T-helper 1 cell treated with Interleukin-12 subunit alpha and Interleukin-12 subunit beta and Interleukin-4 antibody, amounts not matched to agents 30 μg/mL and 1 μg/mL, for 36 hours (primary cell): ENCODE measurements around the gene PPIP5K1.
"Not testable (repeated sequence)": the region's sequence is repeated elsewhere in the genome, so short reads cannot be mapped to it uniquely, and the experiment has no call there.

Experiments used
- H3K27ac Mint-ChIP-seq: one replicate; pipeline ENCODE4 v1.8.0; 2021; ENCODE audit warnings: mild to moderate bottlenecking, mixed read lengths
- H3K27me3 Mint-ChIP-seq: one replicate; pipeline ENCODE4 v1.8.0; 2021; ENCODE audit warnings: low read depth, mixed read lengths
- H3K36me3 Mint-ChIP-seq: one replicate; pipeline ENCODE4 v1.8.0; 2021; ENCODE audit warnings: low read depth, mixed read lengths
- H3K4me1 Mint-ChIP-seq: one replicate; pipeline ENCODE4 v1.8.0; 2021; ENCODE audit warnings: low read depth, mixed read lengths
- H3K4me3 Mint-ChIP-seq: one replicate; pipeline ENCODE4 v1.8.0; 2021; ENCODE audit warnings: mild to moderate bottlenecking, moderate library complexity, mixed read lengths
- H3K9me3 Mint-ChIP-seq: one replicate; pipeline ENCODE4 v1.8.0; 2021; ENCODE audit warnings: mixed read lengths

The PPIP5K1 gene

GRCh38 chr15:43563793-43564192, 26.2 kb downstream of the PPIP5K1 start:
- not testable (repeated sequence) for H3K9me3 Mint-ChIP-seq, H3K4me1 Mint-ChIP-seq, H3K27me3 Mint-ChIP-seq, H3K4me3 Mint-ChIP-seq, H3K36me3 Mint-ChIP-seq, H3K27ac Mint-ChIP-seq

GRCh38 chr15:43562753-43563152, 27.3 kb downstream of the PPIP5K1 start:
- not testable (repeated sequence) for H3K27me3 Mint-ChIP-seq, H3K36me3 Mint-ChIP-seq, H3K9me3 Mint-ChIP-seq, H3K27ac Mint-ChIP-seq, H3K4me3 Mint-ChIP-seq, H3K4me1 Mint-ChIP-seq

GRCh38 chr15:43552986-43553385, 37.0 kb downstream of the PPIP5K1 start:
- Mint-ChIP-seq H3K27ac (no peak overlapping the region), H3K9me3 (no peaks in the 10 kb centered on the region), H3K27me3 (no peaks in the 10 kb centered on the region), H3K36me3 (peaks cover 7% of the 10 kb centered on the region), H3K4me3 (no peak overlapping the region), H3K4me1 (no peaks in the 10 kb centered on the region)

- H3K4me3 Mint-ChIP-seq = no peak overlapping the region
- no peak overlapping the region for H3K27ac Mint-ChIP-seq
- no peaks in the 10 kb centered on the region for H3K4me1 Mint-ChIP-seq
- no peaks in the 10 kb centered on the region for H3K9me3 Mint-ChIP-seq
- H3K27me3 Mint-ChIP-seq = no peaks in the 10 kb centered on the region
- H3K36me3 Mint-ChIP-seq = peaks cover 3% of the 10 kb centered on the region
These were observed 37.8 kb downstream of the PPIP5K1 start for GRCh38 chr15:43552256-43552655.

- Mint-ChIP-seq H3K9me3 (no peaks in the 10 kb centered on the region), H3K27ac (no peak overlapping the region), H3K27me3 (no peaks in the 10 kb centered on the region), H3K36me3 (peaks cover 3% of the 10 kb centered on the region), H3K4me1 (no peaks in the 10 kb centered on the region), H3K4me3 (no peak overlapping the region)
These were observed 39.3 kb downstream of the PPIP5K1 start for GRCh38 chr15:43550527-43551363.

- H3K4me1 Mint-ChIP-seq = no peaks in the 10 kb centered on the region
- no peaks in the 10 kb centered on the region for H3K9me3 Mint-ChIP-seq
- H3K4me3 Mint-ChIP-seq = no peak overlapping the region
- H3K27ac Mint-ChIP-seq = no peak overlapping the region
- no peaks in the 10 kb centered on the region for H3K27me3 Mint-ChIP-seq
- peaks cover 3% of the 10 kb centered on the region for H3K36me3 Mint-ChIP-seq
These were observed 42.5 kb downstream of the PPIP5K1 start for GRCh38 chr15:43547539-43547938.

- Mint-ChIP-seq H3K4me3 (no peak overlapping the region), H3K4me1 (peaks cover 5% of the 10 kb centered on the region), H3K9me3 (no peaks in the 10 kb centered on the region), H3K36me3 (peaks cover under 1% of the 10 kb centered on the region), H3K27me3 (no peaks in the 10 kb centered on the region), H3K27ac (no peak overlapping the region)
These were observed 44.6 kb downstream of the PPIP5K1 start for GRCh38 chr15:43545426-43545825.

GRCh38 chr15:43544266-43544665, 45.7 kb downstream of the PPIP5K1 start:
- Mint-ChIP-seq H3K9me3 (no peaks in the 10 kb centered on the region), H3K4me3 (no peak overlapping the region), H3K4me1 (peaks cover 5% of the 10 kb centered on the region), H3K36me3 (no peaks in the 10 kb centered on the region), H3K27ac (no peak overlapping the region), H3K27me3 (no peaks in the 10 kb centered on the region)

GRCh38 chr15:43541785-43542184, 48.2 kb downstream of the PPIP5K1 start:
- Mint-ChIP-seq H3K36me3 (no peaks in the 10 kb centered on the region), H3K27ac (no peak overlapping the region)

GRCh38 chr15:43538091-43538490, 51.9 kb downstream of the PPIP5K1 start:
- no peaks in the 10 kb centered on the region for H3K36me3 Mint-ChIP-seq
- no peak overlapping the region for H3K27ac Mint-ChIP-seq
- H3K9me3 Mint-ChIP-seq = no peaks in the 10 kb centered on the region

More at GRCh38 chr15:43541785-43542184, 48.2 kb downstream of the PPIP5K1 start:
- Mint-ChIP-seq H3K4me3 (no peak overlapping the region), H3K27me3 (no peaks in the 10 kb centered on the region), H3K9me3 (no peaks in the 10 kb centered on the region), H3K4me1 (peaks cover 5% of the 10 kb centered on the region)

GRCh38 chr15:43534897-43535296, 55.1 kb downstream of the PPIP5K1 start:
- Mint-ChIP-seq H3K36me3 (peaks cover 5% of the 10 kb centered on the region), H3K4me1 (no peaks in the 10 kb centered on the region), H3K27me3 (no peaks in the 10 kb centered on the region), H3K4me3 (no peak overlapping the region), H3K27ac (no peak overlapping the region), H3K9me3 (no peaks in the 10 kb centered on the region)

More at GRCh38 chr15:43538091-43538490, 51.9 kb downstream of the PPIP5K1 start:
- H3K4me3 Mint-ChIP-seq = no peak overlapping the region
- H3K27me3 Mint-ChIP-seq = no peaks in the 10 kb centered on the region
- H3K4me1 Mint-ChIP-seq = peaks cover 5% of the 10 kb centered on the region

GRCh38 chr15:43532826-43533225, 57.2 kb downstream of the PPIP5K1 start:
- H3K4me3 Mint-ChIP-seq, H3K27ac Mint-ChIP-seq, H3K36me3 Mint-ChIP-seq, H3K4me1 Mint-ChIP-seq, H3K9me3 Mint-ChIP-seq, H3K27me3 Mint-ChIP-seq: not testable (repeated sequence)

- Mint-ChIP-seq H3K27ac (no peak overlapping the region), H3K36me3 (peaks cover 5% of the 10 kb centered on the region), H3K4me3 (no peak overlapping the region), H3K27me3 (no peaks in the 10 kb centered on the region), H3K4me1 (peaks cover 3% of the 10 kb centered on the region), H3K9me3 (no peaks in the 10 kb centered on the region)
These were observed 58.9 kb downstream of the PPIP5K1 start for GRCh38 chr15:43531018-43531670.

- H3K9me3 Mint-ChIP-seq = no peaks in the 10 kb centered on the region
- no peak overlapping the region for H3K4me3 Mint-ChIP-seq
- H3K4me1 Mint-ChIP-seq = peaks cover 15% of the 10 kb centered on the region
- no peak overlapping the region for H3K27ac Mint-ChIP-seq
- H3K36me3 Mint-ChIP-seq = peaks cover 8% of the 10 kb centered on the region
- H3K27me3 Mint-ChIP-seq = no peaks in the 10 kb centered on the region
These were observed 60.2 kb downstream of the PPIP5K1 start for GRCh38 chr15:43529587-43530345.

- Mint-ChIP-seq H3K36me3 (peaks cover 10% of the 10 kb centered on the region), H3K4me3 (no peak overlapping the region), H3K9me3 (no peaks in the 10 kb centered on the region)
These were observed 60.9 kb downstream of the PPIP5K1 start for GRCh38 chr15:43529141-43529540.

More at GRCh38 chr15:43529141-43529540, 60.9 kb downstream of the PPIP5K1 start:
- H3K27me3 Mint-ChIP-seq = no peaks in the 10 kb centered on the region
- H3K4me1 Mint-ChIP-seq = peaks cover 15% of the 10 kb centered on the region
- no peak overlapping the region for H3K27ac Mint-ChIP-seq
